ENCODE measurements around the gene SRXN1. TPM values are rescaled to one million over a fixed set of nuclear protein-coding genes. Genes with fewer than 3 reads are reported as not detected.

The SRXN1 gene
- polyA plus RNA-seq, 1 experiment = 50.9 TPM

DNA sequence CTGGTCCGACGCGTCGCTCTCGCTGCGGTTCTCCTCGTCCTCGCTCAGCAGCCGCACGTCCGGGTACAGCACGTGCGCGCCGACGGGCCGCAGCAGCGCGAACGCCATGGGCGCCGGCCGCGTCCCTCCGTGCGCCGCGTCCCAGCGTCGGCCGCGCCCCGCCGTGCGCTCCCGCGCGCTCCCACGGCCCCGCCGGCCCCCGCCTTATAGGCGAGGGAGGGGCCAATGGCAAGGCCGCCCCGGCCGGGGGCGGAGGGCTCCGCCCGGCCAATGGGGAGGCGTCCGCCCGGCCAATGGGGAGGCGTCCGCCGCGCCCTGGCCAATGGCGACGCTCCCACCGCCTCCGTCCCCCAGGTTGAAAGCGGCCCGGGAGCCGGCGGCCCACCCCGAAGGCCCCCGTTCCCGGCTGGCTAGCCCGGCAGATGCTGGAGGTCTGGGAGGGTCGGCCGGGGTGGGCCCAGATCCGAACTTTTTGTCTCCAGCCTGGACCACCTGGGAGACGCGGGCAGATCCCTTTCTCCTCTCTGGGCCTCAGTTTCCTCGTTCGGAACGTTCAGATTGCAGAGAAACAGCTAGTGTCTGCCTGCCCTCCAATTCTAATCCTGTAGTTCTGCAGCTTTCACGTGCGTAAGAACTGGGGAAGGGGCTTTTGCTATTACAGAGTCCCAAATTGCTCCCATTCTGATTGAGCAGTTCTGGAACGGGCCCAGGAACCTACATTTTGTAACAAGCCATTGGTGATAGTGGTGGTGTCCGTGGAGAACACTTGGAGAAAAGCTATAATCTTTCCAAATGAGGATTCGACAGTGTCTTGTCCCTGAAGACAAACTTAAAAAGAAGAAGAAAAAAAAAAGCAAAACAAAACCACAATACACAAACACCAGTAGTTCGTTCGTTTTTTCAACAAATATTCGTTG, 42.6 kb downstream of the SRXN1 start, which contains the start of gene TCF15:
TSS of gene TCF15 (minus strand) at position 180 of the 917 bp plus-strand sequence. CDS start at position 108, 72 bp downstream.
- POLR2A ChIA-PET = no interaction called here
- CTCF ChIA-PET = interaction anchor here (1.2 kb wide), 1 partner anchor 34 kb away, joined by 3 read pairs; no protein-coding TSS in a partner anchor
- no peak within 1 kb of the TSS for H3K4me3 ChIP-seq (ENCODE audit: low read depth, low read length)

DNA sequence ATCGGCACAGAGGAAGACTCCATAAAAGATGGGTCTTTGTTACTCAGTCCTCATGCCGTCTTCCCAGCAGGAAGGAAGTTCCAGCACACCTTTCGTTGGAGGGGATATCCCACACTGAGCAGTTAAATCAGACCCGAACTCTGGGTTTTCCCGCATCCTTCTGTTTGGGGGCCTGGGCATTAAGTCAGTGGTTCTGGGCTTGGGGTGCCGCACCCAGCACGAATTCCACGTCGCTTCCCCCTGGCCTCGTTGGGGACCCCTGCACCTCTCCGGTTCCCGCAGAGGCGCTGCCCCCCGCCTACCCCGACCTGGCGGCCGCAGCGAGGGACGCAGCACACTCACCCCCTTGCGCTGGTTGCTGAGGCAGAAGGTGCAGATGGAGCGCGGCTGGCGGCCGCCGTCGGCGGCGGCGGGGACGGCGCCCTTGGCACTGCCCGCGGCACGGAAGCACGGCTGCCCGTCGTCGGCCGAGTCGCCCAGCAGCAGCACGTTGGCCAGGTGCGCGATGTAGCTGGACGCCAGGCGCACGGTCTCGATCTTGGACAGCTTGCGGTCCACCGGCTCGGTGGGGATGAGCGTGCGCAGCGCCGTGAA, 43.5 kb downstream of the SRXN1 start:
- Histone ChIP-seq H3K4me3 (ENCODE audit: low read depth, low read length) (no peak overlapping the region), H3K36me3 (ENCODE audit: control insufficient read depth, insufficient read depth, low read length) (no peaks in the 10 kb centered on the region), H3K27me3 (ENCODE audit: control insufficient read depth, insufficient read depth, low read length) (peaks cover 40% of the 10 kb centered on the region)
- ChIA-PET POLR2A (no interaction called here), CTCF (no interaction called here)
- no peak for TF ChIP-seq CTCF (IDR thresholded peaks at IDR 0.05; ENCODE audit: insufficient read depth, low read depth, low read length)
- DNase-seq (ENCODE audit: low read depth) = no peak

More for the DNA sequence above, 42.6 kb downstream of the SRXN1 start, which contains the start of gene TCF15:
- no peak for TF ChIP-seq CTCF (IDR thresholded peaks at IDR 0.05; ENCODE audit: insufficient read depth, low read depth, low read length)
- DNase-seq (ENCODE audit: low read depth) = no peak
- no peaks in the 10 kb centered on the region for H3K36me3 ChIP-seq (ENCODE audit: control insufficient read depth, insufficient read depth, low read length)
- H3K27me3 ChIP-seq (ENCODE audit: control insufficient read depth, insufficient read depth, low read length) = peaks cover 38% of the 10 kb centered on the region

- no peaks in the 10 kb centered on the region for H3K36me3 ChIP-seq (ENCODE audit: control insufficient read depth, insufficient read depth, low read length)
- H3K4me3 ChIP-seq (ENCODE audit: low read depth, low read length) = no peak overlapping the region
- H3K27me3 ChIP-seq (ENCODE audit: control insufficient read depth, insufficient read depth, low read length) = peaks cover 40% of the 10 kb centered on the region
- CTCF ChIA-PET = no interaction called here
- POLR2A ChIA-PET = no interaction called here
- TF ChIP-seq CTCF (IDR thresholded peaks at IDR 0.05; ENCODE audit: insufficient read depth, low read depth, low read length) = no peak
- no peak for DNase-seq (ENCODE audit: low read depth)
Observed at GRCh38 chr20:608970-609369, 44.0 kb downstream of the SRXN1 start.

DNA sequence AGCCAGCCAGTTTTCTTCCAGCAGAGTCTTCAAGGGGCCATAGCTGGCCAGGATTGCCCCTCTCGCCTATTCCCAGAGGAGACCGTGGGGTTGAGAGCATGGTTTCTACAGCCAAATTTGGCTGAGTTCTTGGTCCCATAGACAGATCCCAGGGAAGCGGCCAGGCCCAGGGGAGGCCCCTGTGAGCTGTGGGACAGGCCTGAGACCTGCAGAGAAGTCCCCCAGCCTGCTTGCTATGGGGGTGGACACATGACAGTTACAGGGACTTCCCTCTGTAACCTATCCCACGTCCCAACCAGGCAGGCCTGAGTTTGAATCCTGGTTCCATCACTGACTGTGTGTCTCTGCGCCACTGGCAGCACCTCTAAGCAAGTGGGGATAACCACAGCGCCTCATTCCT, 45.5 kb downstream of the SRXN1 start:
- Histone ChIP-seq H3K36me3 (ENCODE audit: control insufficient read depth, insufficient read depth, low read length) (no peaks in the 10 kb centered on the region), H3K27me3 (ENCODE audit: control insufficient read depth, insufficient read depth, low read length) (peaks cover 34% of the 10 kb centered on the region), H3K4me3 (ENCODE audit: low read depth, low read length) (no peak overlapping the region)
- no peak for DNase-seq (ENCODE audit: low read depth)
- CTCF ChIA-PET = interaction anchor here (1.0 kb wide), 1 partner anchor 132 kb away, joined by 3 read pairs; no protein-coding TSS in a partner anchor
- TF ChIP-seq CTCF (IDR thresholded peaks at IDR 0.05; ENCODE audit: insufficient read depth, low read depth, low read length) = no peak
- POLR2A ChIA-PET = no interaction called here

DNA sequence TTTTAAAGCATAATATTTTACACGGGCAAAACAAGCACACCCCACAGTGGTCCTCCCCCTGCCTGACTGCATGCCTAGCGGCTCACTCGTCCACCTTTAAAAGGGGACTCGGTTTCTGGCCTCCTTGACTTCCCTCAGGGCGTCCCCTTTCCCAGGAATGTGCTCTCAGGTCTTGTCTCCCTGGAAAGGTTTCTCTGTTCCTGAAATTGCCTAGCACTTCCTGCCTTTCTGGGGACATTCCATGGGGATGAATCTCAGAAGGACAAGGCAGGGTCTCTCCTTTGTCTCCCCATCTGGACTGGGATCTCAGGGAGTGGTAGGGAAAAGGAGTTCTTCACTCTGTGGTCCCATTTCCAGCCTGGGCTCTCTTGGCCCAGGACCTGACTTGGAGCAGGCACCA, 47.8 kb downstream of the SRXN1 start:
- Histone ChIP-seq H3K4me3 (ENCODE audit: low read depth, low read length) (no peak overlapping the region), H3K27me3 (ENCODE audit: control insufficient read depth, insufficient read depth, low read length) (peaks cover 14% of the 10 kb centered on the region), H3K36me3 (ENCODE audit: control insufficient read depth, insufficient read depth, low read length) (no peaks in the 10 kb centered on the region)
- CTCF ChIA-PET = interaction anchor here (1.2 kb wide), 1 partner anchor 40 kb away, joined by 3 read pairs; no protein-coding TSS in a partner anchor
- POLR2A ChIA-PET = no interaction called here
- TF ChIP-seq CTCF (IDR thresholded peaks at IDR 0.05; ENCODE audit: insufficient read depth, low read depth, low read length) = no peak
- no peak for DNase-seq (ENCODE audit: low read depth)
